GM23338 (cell line): ENCODE results near the gene DKK2. TPM values are rescaled to one million over a fixed set of nuclear protein-coding genes. Genes with fewer than 3 reads are reported as not detected.

Source experiments
- ATAC-seq: fragments of 200-7000 bp; cut with Tn5 transposase; 3 replicates; pipeline ENCODE4 v1.9.1; 2020
- DNase-seq: peaks from one replicate; pipeline ENCODE4 v3.0.0-alpha.2; 2015; ENCODE audit warnings: low spot score
- H2AFZ ChIP-seq: fragments of 200-600 bp; sonication (generic); 2 replicates; pipeline ENCODE4 v1.8.0; 2016; ENCODE audit warnings: antibody characterized with exemption, mild to moderate bottlenecking, moderate library complexity
- H3F3A ChIP-seq: fragments of 200-600 bp; sonication (generic); replicated peaks from 2 replicates; pipeline ENCODE4 v1.8.0; 2017; ENCODE audit warnings: antibody characterized with exemption, mixed run types, low read depth
- H3K27ac ChIP-seq: fragments of 200-600 bp; sonication (generic); 2 replicates; pipeline ENCODE4 v1.6.1; 2016; ENCODE audit warnings: low read depth
- H3K27me3 ChIP-seq: fragments of 200-600 bp; sonication (generic); 2 replicates; pipeline ENCODE4 v1.8.0; 2016; ENCODE audit warnings: mild to moderate bottlenecking, mixed run types, moderate library complexity; ENCODE audit not compliant: insufficient read depth
- H3K36me3 ChIP-seq: fragments of 200-600 bp; sonication (generic); 2 replicates; pipeline ENCODE4 v1.8.0; 2016; ENCODE audit warnings: mild to moderate bottlenecking; ENCODE audit not compliant: insufficient read depth
- H3K4me1 ChIP-seq: fragments of 200-600 bp; sonication (generic); 2 replicates; pipeline ENCODE4 v1.8.0; 2016; ENCODE audit warnings: mild to moderate bottlenecking, moderate library complexity; ENCODE audit not compliant: insufficient read depth
- H3K4me2 ChIP-seq: fragments of 200-600 bp; sonication (generic); 2 replicates; pipeline ENCODE4 v1.7.1; 2017; ENCODE audit warnings: mixed run types
- H3K4me3 ChIP-seq: fragments of 200-600 bp; sonication (generic); 2 replicates; pipeline ENCODE4 v1.6.1; 2016; ENCODE audit warnings: mixed run types
- H3K79me2 ChIP-seq: fragments of 200-600 bp; sonication (generic); replicated peaks from 2 replicates; pipeline ENCODE4 v1.8.0; 2017; ENCODE audit warnings: mild to moderate bottlenecking; ENCODE audit not compliant: insufficient read depth
- H3K9me2 ChIP-seq: fragments of 200-600 bp; sonication (generic); 2 replicates; pipeline ENCODE4 v1.8.0; 2017; ENCODE audit not compliant: insufficient read depth
- H4K20me1 ChIP-seq: fragments of 200-600 bp; sonication (generic); replicated peaks from 2 replicates; pipeline ENCODE4 v1.8.0; 2017; ENCODE audit warnings: mild to moderate bottlenecking; ENCODE audit not compliant: insufficient read depth
- H3K27ac Mint-ChIP-seq: 2 replicates; pipeline ENCODE4 v1.8.0; 2020; ENCODE audit warnings: inconsistent platforms, mild to moderate bottlenecking, moderate library complexity, mixed read lengths
- H3K27me3 Mint-ChIP-seq: 3 replicates; pipeline ENCODE4 v1.8.0; 2022; ENCODE audit warnings: low read depth, mild to moderate bottlenecking, moderate library complexity, mixed read lengths, inconsistent platforms; ENCODE audit not compliant: insufficient read depth, poor library complexity
- H3K36me3 Mint-ChIP-seq: 3 replicates; pipeline ENCODE4 v1.8.0; 2021; ENCODE audit warnings: low read depth, mild to moderate bottlenecking, inconsistent platforms, moderate library complexity, mixed read lengths
- H3K4me1 Mint-ChIP-seq: 3 replicates; pipeline ENCODE4 v1.8.0; 2020; ENCODE audit warnings: mild to moderate bottlenecking, inconsistent platforms, mixed read lengths
- H3K4me3 Mint-ChIP-seq: 3 replicates; pipeline ENCODE4 v1.8.0; 2021; ENCODE audit warnings: moderate library complexity, mild to moderate bottlenecking, inconsistent platforms, mixed read lengths
- H3K9me3 Mint-ChIP-seq: 3 replicates; pipeline ENCODE4 v1.8.0; 2020; ENCODE audit warnings: moderate library complexity, mild to moderate bottlenecking, inconsistent platforms, mixed read lengths
- CREB1 ChIP-seq: fragments of 250-450 bp; sonication (Bioruptor Pico); IDR thresholded peaks from 2 replicates; pipeline ENCODE4 v1.5.0; 2020; ENCODE audit warnings: low read depth, mild to moderate bottlenecking, moderate library complexity
- ETS1 ChIP-seq: IDR thresholded peaks from 2 replicates; pipeline ENCODE4 v1.6.1; 2016; ENCODE audit warnings: antibody characterized with exemption
- EZH2 ChIP-seq: fragments of 200-600 bp; sonication (generic); IDR thresholded peaks from one replicate; pipeline ENCODE4 v1.8.0; 2017; ENCODE audit warnings: antibody characterized with exemption, mild to moderate bottlenecking, low read depth; ENCODE audit not compliant: unreplicated experiment
- EZH2phosphoT487 ChIP-seq: fragments of 200-600 bp; sonication (generic); IDR thresholded peaks from one replicate; pipeline ENCODE4 v1.8.1; 2018; ENCODE audit warnings: antibody characterized with exemption; ENCODE audit not compliant: unreplicated experiment
- JUNB ChIP-seq: IDR thresholded peaks from one replicate; pipeline ENCODE4 v1.6.1; 2016; ENCODE audit warnings: antibody characterized with exemption; ENCODE audit not compliant: unreplicated experiment
- NANOG ChIP-seq: IDR thresholded peaks from 2 replicates; pipeline ENCODE4 v1.6.1; 2016; ENCODE audit warnings: antibody characterized with exemption, borderline replicate concordance
- POLR2AphosphoS5 ChIP-seq: IDR thresholded peaks from 2 replicates; pipeline ENCODE4 v1.6.1; 2016; ENCODE audit warnings: antibody characterized with exemption, low read depth
- REST ChIP-seq: IDR thresholded peaks from one replicate; pipeline ENCODE4 v1.6.1; 2018; ENCODE audit warnings: antibody characterized with exemption; ENCODE audit not compliant: unreplicated experiment
- STAT1 ChIP-seq: IDR thresholded peaks from one replicate; pipeline ENCODE4 v1.6.1; 2016; ENCODE audit warnings: antibody characterized with exemption; ENCODE audit not compliant: unreplicated experiment
- ZNF114 ChIP-seq: fragments of 250-450 bp; sonication (Bioruptor Pico); IDR thresholded peaks from 2 replicates; pipeline ENCODE4 v1.5.0; 2020; ENCODE audit warnings: mild to moderate bottlenecking, moderate library complexity
- ZNF331 ChIP-seq: fragments of 250-450 bp; sonication (Bioruptor Pico); IDR thresholded peaks from 2 replicates; pipeline ENCODE4 v1.5.0; 2020; ENCODE audit warnings: low read depth, mild to moderate bottlenecking, moderate library complexity
- ZNF462 ChIP-seq: fragments of 250-450 bp; sonication (Bioruptor Pico); IDR thresholded peaks from 2 replicates; pipeline ENCODE4 v1.5.0; 2020; ENCODE audit warnings: mild to moderate bottlenecking, moderate library complexity
- polyA plus RNA-seq: library from polyadenylated mRNA; unstranded; fragments of >200 nt; fragmentation: Nextera tagmentation; extraction: Ambion mirVana; gene quantifications from 2 replicates; pipeline ENCODE4 v1.2.1, GENCODE V29; 2016
- total RNA-seq: library from RNA; depleted of rRNA; stranded (reverse); fragments of >200 nt; shearing (Covaris generic); gene quantifications from 2 replicates; pipeline ENCODE4 v1.2.3, GENCODE V29; 2014
- TF ChIP-seq, protein P1 (sequence below), 2 experiments: fragments of 200-600 bp in 1 of 2; sonication (generic) in 1 of 2; conservative IDR thresholded peaks; 2 replicates each; pipeline versions ENCODE4 v1.5.1 to v1.6.1; 2016 to 2017; ENCODE audit warnings: antibody characterized with exemption in 2 of 2, low read depth in 2 of 2, mild to moderate bottlenecking in 2 of 2, moderate library complexity in 1 of 2

DKK2 gene
- total and polyA plus RNA-seq, 2 experiments from 2014 or later = 0.05 TPM; not detected in 1

DNA sequence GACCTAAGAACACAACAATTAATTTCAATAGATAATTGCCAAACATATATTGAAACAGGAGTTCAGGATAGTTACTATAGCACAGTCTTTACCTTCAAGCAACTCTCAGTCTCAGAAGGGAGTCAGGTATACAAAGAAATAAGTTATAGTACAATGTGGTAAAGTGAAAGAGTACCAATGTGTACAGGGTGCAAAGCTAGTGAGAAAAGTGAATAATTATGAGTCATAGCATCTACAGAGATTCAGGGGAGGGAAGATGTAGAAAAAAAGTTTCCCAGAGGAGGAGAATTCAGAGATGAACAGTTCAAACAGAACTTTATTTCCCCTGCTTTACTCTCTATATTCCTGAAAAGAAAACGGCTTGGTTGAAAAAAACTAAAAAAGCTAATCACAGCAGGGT, 22.7 kb upstream of the DKK2 start:
- no peaks in the 10 kb centered on the region for H3K4me1 ChIP-seq
- H3F3A ChIP-seq = no peaks in the 10 kb centered on the region
- no peaks in the 10 kb centered on the region for H4K20me1 ChIP-seq
- no peak overlapping the region for H3K4me3 ChIP-seq
- DNase-seq (no peak), ATAC-seq (no peak)
- Mint-ChIP-seq H3K4me3 (no peak overlapping the region), H3K27ac (no peak overlapping the region), H3K36me3 (no peaks in the 10 kb centered on the region), H3K4me1 (0 out of 3 replicates have a peak, but pooled peaks cover 2% of the 10 kb centered on the region), H3K27me3 (no peaks in the 10 kb centered on the region), H3K9me3 (no peaks in the 10 kb centered on the region)
- H2AFZ ChIP-seq = no peak overlapping the region
- TF ChIP-seq ZNF114 (CRISPR knock-in tag) (no peak), ETS1 (no peak), STAT1 (no peak), JUNB (no peak), NANOG (no peak), ZNF331 (CRISPR knock-in tag) (no peak), POLR2AphosphoS5 (no peak), CREB1 (CRISPR knock-in tag) (no peak), EZH2 (no peak), ZNF462 (CRISPR knock-in tag) (no peak), REST (no peak), EZH2phosphoT487 (no peak)
- TF ChIP-seq, protein P1, sequence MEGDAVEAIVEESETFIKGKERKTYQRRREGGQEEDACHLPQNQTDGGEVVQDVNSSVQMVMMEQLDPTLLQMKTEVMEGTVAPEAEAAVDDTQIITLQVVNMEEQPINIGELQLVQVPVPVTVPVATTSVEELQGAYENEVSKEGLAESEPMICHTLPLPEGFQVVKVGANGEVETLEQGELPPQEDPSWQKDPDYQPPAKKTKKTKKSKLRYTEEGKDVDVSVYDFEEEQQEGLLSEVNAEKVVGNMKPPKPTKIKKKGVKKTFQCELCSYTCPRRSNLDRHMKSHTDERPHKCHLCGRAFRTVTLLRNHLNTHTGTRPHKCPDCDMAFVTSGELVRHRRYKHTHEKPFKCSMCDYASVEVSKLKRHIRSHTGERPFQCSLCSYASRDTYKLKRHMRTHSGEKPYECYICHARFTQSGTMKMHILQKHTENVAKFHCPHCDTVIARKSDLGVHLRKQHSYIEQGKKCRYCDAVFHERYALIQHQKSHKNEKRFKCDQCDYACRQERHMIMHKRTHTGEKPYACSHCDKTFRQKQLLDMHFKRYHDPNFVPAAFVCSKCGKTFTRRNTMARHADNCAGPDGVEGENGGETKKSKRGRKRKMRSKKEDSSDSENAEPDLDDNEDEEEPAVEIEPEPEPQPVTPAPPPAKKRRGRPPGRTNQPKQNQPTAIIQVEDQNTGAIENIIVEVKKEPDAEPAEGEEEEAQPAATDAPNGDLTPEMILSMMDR (conservative IDR thresholded peaks at IDR 0.05; ENCODE audit: low read depth in 2 of 2) = no peak
- H3K27me3 ChIP-seq = no peaks in the 10 kb centered on the region
- H3K79me2 ChIP-seq = no peaks in the 10 kb centered on the region
- H3K27ac ChIP-seq = no peak overlapping the region
- no peaks in the 10 kb centered on the region for H3K36me3 ChIP-seq
- no peak overlapping the region for H3K4me2 ChIP-seq
- H3K9me2 ChIP-seq = peaks cover 4% of the 10 kb centered on the region; the same call in 1 of the 2 replicates
